Heart left ventricle (tissue), 16 donors: Measurements from ENCODE around the gene ARID5A. TPM values are rescaled to one million over a fixed set of nuclear protein-coding genes. Genes with fewer than 3 reads are reported as not detected.

Experiments used
- ATAC-seq, 4 donors: fragments of 200-7000 bp; cut with Tn5 transposase; one replicate each; pipeline ENCODE4 v1.9.1; 2020 to 2022; ENCODE audit warnings: moderate library complexity in 4 of 4, mild to moderate bottlenecking in 3 of 4, moderate number of reproducible peaks in 1 of 4
- DNase-seq, 5 donors: peaks; one replicate each; pipeline ENCODE4 v3.0.0-alpha.2; 2020
- H3K27ac ChIP-seq, 12 donors: fragments of 200-600 bp; sonication (generic) in 4 of 12; one replicate each; pipeline versions ENCODE4 v1.5.0 to v1.8.0; 2016 to 2022; ENCODE audit warnings: mild to moderate bottlenecking in 2 of 12
- H3K27me3 ChIP-seq, 9 donors: fragments of 200-600 bp; sonication (generic) in 2 of 9; one replicate each; pipeline versions ENCODE4 v1.5.1 to v1.8.0; 2016 to 2022; ENCODE audit warnings: mild to moderate bottlenecking in 3 of 9
- H3K36me3 ChIP-seq, 9 donors: fragments of 200-600 bp; sonication (generic) in 2 of 9; one replicate each; pipeline versions ENCODE4 v1.5.0 to v1.8.0; 2018 to 2022; ENCODE audit warnings: mild to moderate bottlenecking in 2 of 9
- H3K4me1 ChIP-seq, 12 donors: fragments of 200-600 bp; sonication (generic) in 4 of 12; one replicate each; pipeline versions ENCODE4 v1.5.0 to v1.8.0; 2016 to 2022; ENCODE audit warnings: mild to moderate bottlenecking in 3 of 12
- H3K4me3 ChIP-seq, 12 donors: fragments of 200-600 bp; sonication (generic) in 4 of 12; one replicate each; pipeline versions ENCODE4 v1.5.0 to v1.8.0; 2017 to 2022; ENCODE audit warnings: mild to moderate bottlenecking in 9 of 12, moderate library complexity in 4 of 12
- H3K9me3 ChIP-seq, 12 donors: fragments of 200-600 bp; sonication (generic) in 4 of 12; one replicate each; pipeline versions ENCODE4 v1.5.0 to v1.8.0; 2016 to 2022; ENCODE audit warnings: mild to moderate bottlenecking in 1 of 12
- POLR2A ChIP-seq, 2 donors: fragments of 450-650 bp; IDR thresholded peaks; one replicate each; pipeline ENCODE4 v1.6.1; 2017; ENCODE audit warnings: antibody characterized with exemption in 2 of 2, mild to moderate bottlenecking in 2 of 2, moderate library complexity in 2 of 2
- WGBS, 4 donors: extraction: QIAGEN DNeasy Blood & Tissue Kit in 2 of 4; methylation state at CpG; one replicate each; pipeline versions ENCODE4 v1.1.5 to v1.1.7; 2013 to 2018; 5-methylcytosine and 5-hydroxymethylcytosine counted together
- intact Hi-C, 10 donors: fragments of 100-400 bp; cut with DNase I; formaldehyde crosslinking; loops; one replicate each; pipeline versions ENCODE4 v1.11.1 to v1.14.2; 2022
- polyA plus RNA-seq, 2 donors: library from polyadenylated mRNA; stranded (reverse); fragments of 200-250 nt; gene quantifications; one replicate each; pipeline ENCODE4 v1.2.3, GENCODE V29; 2013
- total RNA-seq, 9 donors: library from RNA; depleted of rRNA in 2 of 9; stranded (reverse); fragments of >200 nt in 2 of 9; fragmentation: NEBNext Ultra II Directional in 3 of 9; extraction: Animal tissue kit (Norgen Biotek cat#: 25700) in 3 of 9; gene quantifications; one replicate each; pipeline versions ENCODE4 v1.1.0 to v1.2.4, GENCODE V29; 2016 to 2023
- TF ChIP-seq, protein P1 (sequence below), 12 donors: fragments of 200-600 bp; sonication (generic) in 4 of 12; IDR thresholded peaks; one replicate each; pipeline versions ENCODE4 v1.5.0 to v1.8.0; 2018 to 2022; ENCODE audit warnings: antibody characterized with exemption in 12 of 12, mild to moderate bottlenecking in 5 of 12
- donor health status: ischemic (EF 13 %, LVEDD 7.1; RV severe dilation, severe dysfunction).
- donor health status: healthy with polysubstance abuse.
- donor health status: DM: no; HTN: yes; CAD: no.
- donor health status: DM: no; HTN: no; CAD: no.
- donor health status: ischemic (EF 25% LVEDD 6.9; RV normal size, moderate dysfunction).
- donor health status: ischemic (EF 25% LVEDD 5.7; RV mildly dilated, moderate dysfunction).
- donor health status: healthy.
- donor health status: DM: yes; HTN: yes; CAD: no.
- donor health status: ischemic (EF 35%, LVEDD 5.7; RV mildly dilated, moderate dysfunction).
- donor health status: nonischemic (EF 11% LVEDD 7.7; RV severe dilation, severe dysfunction).
- donor health status: DM: yes; HTN: yes; CAD: no.
- donor health status: PGD.
- donor health status: ischemic (EF 29% LVEDD 5.4; RV normal size, mild dysfunction).
- donor health status: nonischemic (EF 23%, LVEDD 6.1; RV moderate dilation, normal function).

Gene ARID5A
- total and polyA plus RNA-seq, 11 donors = 13.3 to 50.2 (median 35.6) TPM

DNA sequence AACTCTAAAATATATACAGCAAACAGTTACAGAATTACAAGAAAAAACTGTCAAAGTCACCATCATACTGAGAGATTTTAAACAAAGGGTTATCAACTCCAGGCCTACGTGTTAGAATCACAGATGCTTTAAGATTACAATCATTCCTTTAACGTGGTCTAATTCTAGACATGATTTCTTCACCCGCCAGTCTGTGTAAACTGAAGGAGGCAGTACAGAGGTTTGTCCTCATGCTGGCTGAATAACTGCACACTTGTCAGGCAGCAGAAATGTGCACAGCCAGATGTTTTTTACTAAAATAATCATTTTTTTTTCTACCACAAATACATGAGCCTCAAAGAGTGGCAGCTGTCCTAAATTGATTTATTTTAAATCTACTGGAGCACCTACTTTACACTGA lies 15.9 kb upstream of the ARID5A start:
- ATAC-seq (no peak), DNase-seq (no peak)
- H3K4me1 ChIP-seq = peaks cover 0 to 14% (median 0%) of the 10 kb centered on the region in 12 donors
- no peaks in the 10 kb centered on the region for H3K27me3 ChIP-seq
- H3K36me3 ChIP-seq = no peaks in the 10 kb centered on the region
- H3K27ac ChIP-seq = no peak overlapping the region
- WGBS, 4 donors = 69 to 73% (median 72%) methylated on average over 3 of the region's 3 CpGs
- H3K9me3 ChIP-seq = peaks cover 0 to 16% (median 5%) of the 10 kb centered on the region in 12 donors
- intact Hi-C loops = no loop called here
- H3K4me3 ChIP-seq = no peak overlapping the region
- TF ChIP-seq, protein P1, sequence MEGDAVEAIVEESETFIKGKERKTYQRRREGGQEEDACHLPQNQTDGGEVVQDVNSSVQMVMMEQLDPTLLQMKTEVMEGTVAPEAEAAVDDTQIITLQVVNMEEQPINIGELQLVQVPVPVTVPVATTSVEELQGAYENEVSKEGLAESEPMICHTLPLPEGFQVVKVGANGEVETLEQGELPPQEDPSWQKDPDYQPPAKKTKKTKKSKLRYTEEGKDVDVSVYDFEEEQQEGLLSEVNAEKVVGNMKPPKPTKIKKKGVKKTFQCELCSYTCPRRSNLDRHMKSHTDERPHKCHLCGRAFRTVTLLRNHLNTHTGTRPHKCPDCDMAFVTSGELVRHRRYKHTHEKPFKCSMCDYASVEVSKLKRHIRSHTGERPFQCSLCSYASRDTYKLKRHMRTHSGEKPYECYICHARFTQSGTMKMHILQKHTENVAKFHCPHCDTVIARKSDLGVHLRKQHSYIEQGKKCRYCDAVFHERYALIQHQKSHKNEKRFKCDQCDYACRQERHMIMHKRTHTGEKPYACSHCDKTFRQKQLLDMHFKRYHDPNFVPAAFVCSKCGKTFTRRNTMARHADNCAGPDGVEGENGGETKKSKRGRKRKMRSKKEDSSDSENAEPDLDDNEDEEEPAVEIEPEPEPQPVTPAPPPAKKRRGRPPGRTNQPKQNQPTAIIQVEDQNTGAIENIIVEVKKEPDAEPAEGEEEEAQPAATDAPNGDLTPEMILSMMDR (IDR thresholded peaks at IDR 0.05) = no peak
- TF ChIP-seq POLR2A (IDR thresholded peaks at IDR 0.05) = no peak

DNA sequence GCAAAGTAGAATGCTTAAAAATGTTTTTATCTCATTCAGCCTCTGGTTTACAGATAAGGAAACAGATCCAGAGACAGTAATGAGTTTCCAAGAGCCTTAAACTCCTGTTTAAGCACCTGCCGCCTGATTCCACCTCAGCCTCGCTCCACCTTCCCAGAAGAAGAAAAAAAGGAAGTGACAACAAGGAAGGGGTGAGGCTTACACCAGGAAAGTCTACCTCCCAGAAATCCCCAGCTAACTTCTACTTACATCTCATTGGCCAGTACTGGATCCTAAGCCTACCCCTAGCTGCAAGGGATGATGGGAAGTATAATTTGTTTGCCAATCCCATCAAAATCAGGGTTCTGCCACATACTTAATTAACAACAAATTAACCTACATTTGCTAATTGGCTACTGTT lies 15.3 kb upstream of the ARID5A start:
- DNase-seq (no peak), ATAC-seq (no peak)
- Histone ChIP-seq H3K4me1 (peaks cover 0 to 14% (median 0%) of the 10 kb centered on the region in 12 donors), H3K36me3 (no peaks in the 10 kb centered on the region), H3K9me3 (peaks cover 0 to 16% (median 5%) of the 10 kb centered on the region in 12 donors), H3K27ac (no peak overlapping the region), H3K27me3 (no peaks in the 10 kb centered on the region), H3K4me3 (no peak overlapping the region)
- TF ChIP-seq, protein P1 (IDR thresholded peaks at IDR 0.05) = no peak
- TF ChIP-seq POLR2A (IDR thresholded peaks at IDR 0.05) = no peak
- intact Hi-C loops = no loop called here
- 71 to 79% (median 75%) methylated on average over 2 of the region's 2 CpGs for WGBS, 4 donors

DNA sequence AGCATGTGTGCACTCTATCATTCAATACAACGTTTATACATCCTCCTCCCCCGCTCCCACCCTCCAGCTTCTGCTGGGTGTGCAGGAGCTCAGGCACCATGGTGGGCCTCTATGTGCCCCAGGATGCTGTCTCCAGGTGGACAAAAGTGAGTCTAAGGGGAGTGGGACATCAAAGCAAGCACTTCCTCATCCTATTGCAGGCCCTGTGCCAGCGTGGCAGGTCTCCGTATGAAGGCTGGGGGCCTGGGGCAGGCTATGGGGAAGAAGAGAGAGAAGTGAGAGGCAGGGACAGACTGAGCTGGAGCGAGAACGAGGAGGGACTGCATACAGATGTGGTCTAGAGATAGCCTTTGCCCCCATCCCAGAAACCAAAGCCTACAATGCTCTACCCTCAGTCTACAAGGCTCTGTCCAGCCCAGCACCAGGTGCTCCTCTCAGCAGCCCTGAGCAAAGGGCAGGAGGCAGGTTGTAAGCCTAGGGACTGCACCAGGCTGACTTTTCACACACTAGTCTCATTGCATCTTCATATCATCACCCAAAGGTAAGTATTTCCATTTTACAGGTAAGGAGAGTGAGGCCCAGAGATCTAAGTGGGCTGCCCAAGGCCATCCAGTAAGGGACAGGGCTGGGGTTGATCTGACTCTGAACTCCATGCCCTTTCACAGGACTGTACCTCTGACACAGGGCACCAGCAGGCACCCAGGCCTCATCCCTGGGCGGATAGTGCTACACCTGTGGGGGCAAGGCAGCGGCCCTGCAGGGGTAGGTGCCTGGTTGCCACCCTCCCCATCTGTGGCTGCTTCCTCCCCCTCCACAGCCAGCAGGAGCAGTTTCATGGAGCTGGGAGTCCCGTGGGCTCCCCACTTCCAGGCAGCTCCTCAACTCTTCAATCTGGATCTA lies 14.0 kb upstream of the ARID5A start:
- WGBS, 4 donors = 80 to 94% (median 87%) methylated on average over 7 to 9 of the region's 9 CpGs
- ATAC-seq (no peak), DNase-seq (no peak)
- H3K4me1 ChIP-seq = peaks cover 0 to 23% (median 1%) of the 10 kb centered on the region in 12 donors
- no peak overlapping the region for H3K27ac ChIP-seq
- peaks cover 0 to 4% (median 0%) of the 10 kb centered on the region in 12 donors for H3K9me3 ChIP-seq
- intact Hi-C loops = no loop called here
- no peaks in the 10 kb centered on the region for H3K36me3 ChIP-seq
- no peak overlapping the region for H3K4me3 ChIP-seq
- H3K27me3 ChIP-seq = no peaks in the 10 kb centered on the region
- TF ChIP-seq POLR2A (IDR thresholded peaks at IDR 0.05) = no peak
- TF ChIP-seq, protein P1 (IDR thresholded peaks at IDR 0.05) = no peak

DNA sequence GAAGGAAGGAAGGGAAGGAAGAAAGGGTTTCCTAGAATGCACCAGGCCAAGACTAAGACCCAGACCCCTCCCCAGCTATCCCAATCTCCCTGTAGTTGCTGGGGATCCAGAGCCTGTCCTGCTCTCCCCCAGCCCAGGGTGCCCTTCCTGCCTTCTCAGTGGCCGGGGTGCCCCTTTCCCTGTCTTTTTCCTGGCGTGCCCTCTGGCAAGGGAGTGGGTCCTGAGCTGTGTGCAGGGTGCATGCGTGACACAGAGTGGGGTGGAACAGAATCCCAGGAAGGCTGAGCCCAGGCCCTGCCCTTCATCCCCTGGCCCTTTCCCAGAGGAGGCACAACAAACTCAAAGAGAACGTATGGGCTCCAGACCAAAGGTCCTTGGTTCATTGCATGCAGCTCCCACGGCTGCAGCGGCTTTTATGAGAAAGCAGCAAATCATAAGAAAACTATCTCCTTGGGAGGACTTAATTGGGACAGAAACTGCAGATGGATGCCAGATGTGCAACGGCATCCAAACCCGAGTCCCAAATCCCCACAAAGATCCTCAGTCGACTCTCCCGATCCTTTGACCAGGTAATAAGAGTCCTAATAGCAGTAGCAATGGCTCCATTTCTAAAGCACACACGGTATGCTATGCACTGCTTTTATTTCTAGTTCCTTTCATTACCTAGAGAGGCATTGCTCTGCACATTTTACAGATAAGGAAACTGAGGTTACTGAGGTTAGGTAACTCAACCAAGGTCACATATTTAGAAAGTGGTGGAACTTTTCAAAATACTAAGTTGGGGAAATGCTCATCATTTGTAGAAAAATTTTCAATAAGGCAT lies 12.7 kb upstream of the ARID5A start:
- intact Hi-C loops = no loop called here
- TF ChIP-seq, protein P1 (IDR thresholded peaks at IDR 0.05) = no peak
- TF ChIP-seq POLR2A (IDR thresholded peaks at IDR 0.05) = no peak

More for the DNA sequence above, 12.7 kb upstream of the ARID5A start:
- no peaks in the 10 kb centered on the region for H3K36me3 ChIP-seq
- H3K4me1 ChIP-seq = peaks cover 5 to 36% (median 14%) of the 10 kb centered on the region in 12 donors
- peaks cover 0 to 4% (median 0%) of the 10 kb centered on the region in 12 donors for H3K9me3 ChIP-seq
- WGBS, 4 donors = 57 to 73% (median 67%) methylated on average over 11 of the region's 11 CpGs
- no peak overlapping the region for H3K4me3 ChIP-seq
- no peak for DNase-seq
- ATAC-seq = no peak
- no peak overlapping the region for H3K27ac ChIP-seq
- no peaks in the 10 kb centered on the region for H3K27me3 ChIP-seq
